Measurements from ENCODE around the gene CD300LD. TPM values are rescaled to one million over a fixed set of nuclear protein-coding genes. Genes with fewer than 3 reads are reported as not detected.
A peak's percentile ranks its signal among the peaks of the same experiment; 100 is the strongest.
"Not testable (repeated sequence)": the region's sequence is repeated elsewhere in the genome, so short reads cannot be mapped to it uniquely, and the experiment has no call there.

CD300LD gene
- not detected for total RNA-seq

DNA sequence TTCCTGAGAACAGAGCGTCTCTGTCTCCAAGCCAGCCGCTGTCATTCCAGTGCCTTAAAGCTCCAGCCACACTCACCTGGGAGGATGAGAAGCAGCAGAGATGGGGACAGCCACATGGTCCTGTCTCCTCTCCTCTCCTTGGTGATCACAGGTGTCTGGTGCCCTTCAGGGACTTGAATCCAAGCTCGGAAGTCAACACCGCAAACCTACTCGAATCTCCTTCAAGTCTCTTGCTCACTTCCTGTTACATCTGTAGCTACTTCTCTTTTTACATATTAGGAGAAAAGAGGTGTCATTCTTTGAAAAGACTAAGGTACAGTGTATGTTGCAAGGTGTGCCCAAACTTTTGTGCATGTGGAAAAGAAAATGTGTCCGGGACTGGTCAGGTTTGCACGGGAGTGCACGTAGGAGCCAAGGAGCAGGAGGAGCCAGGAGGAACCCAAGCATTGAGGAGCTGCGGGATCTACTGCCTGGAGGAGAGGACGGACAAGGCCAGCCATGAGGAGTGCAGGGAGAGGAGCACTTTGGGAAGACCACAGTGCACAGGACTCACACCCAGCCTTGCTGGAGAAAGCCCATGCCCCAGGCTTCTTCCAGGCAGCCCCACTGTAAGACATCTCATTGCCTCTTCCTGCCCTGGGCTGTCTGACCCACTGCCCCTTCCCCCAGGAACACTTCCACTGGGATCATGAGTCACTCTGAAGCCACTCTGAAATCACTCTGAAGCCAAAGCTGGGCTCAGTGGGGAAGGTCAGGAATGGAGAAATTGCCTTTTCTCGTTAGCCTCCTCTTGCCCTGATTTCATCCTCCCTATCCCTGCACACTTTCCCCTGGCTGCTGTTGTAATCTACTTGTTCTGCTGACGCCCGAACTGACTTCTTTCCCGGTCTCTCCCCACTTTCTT, at the start of gene CD300LD:
TSS of gene CD300LD (minus strand) at position 197 of the 904 bp plus-strand sequence. CDS start at position 116, 81 bp downstream.
- H3K27me3 ChIP-seq: no peaks in the 10 kb centered on the region

DNA sequence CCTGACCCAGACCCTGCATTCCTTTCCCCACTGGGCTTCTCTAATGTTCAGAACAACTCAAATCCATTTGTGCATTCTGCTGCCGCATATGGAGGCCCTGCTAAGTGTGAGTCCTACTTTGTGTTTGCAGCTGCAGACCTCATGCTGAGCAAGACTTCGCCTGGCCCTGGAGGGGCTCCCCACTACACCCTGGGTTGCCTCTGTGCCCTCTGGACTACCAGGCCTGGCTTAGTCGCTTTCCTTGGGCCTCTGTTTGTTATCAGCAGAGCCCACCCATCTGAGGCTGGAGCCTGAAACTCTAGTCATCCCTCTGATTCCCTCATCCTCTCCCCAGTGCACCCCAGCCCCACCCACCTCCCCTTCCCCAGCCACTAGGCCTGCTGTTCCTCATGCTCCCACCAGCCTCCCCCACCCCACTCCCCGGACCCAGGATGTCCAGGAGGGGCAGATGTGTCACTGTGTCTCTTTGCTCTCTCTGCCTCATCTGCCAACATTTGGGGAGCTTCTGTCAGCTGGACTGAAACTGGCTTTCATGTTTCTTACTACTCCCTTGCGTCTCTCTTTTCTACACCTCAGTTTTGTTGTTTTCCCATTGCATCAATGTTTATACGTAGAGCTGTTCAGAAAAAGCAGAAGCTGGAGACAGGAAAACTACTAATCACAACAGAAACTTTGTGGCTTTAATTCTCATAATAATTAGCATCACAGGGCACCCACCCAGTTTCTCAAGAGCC, 49.3 kb upstream of the CD300LD start:
- Histone ChIP-seq H3K36me3 (no peaks in the 10 kb centered on the region), H3K27ac (peak overlapping the region in 1 of 4 donors; percentile 26), H3K27me3 (no peaks in the 10 kb centered on the region), H3K9me3 (no peaks in the 10 kb centered on the region), H3K4me1 (peaks cover 0 to 16% (median 2%) of the 10 kb centered on the region in 4 donors), H3K4me3 (no peak overlapping the region)
- DNase-seq: no peak
- TF ChIP-seq, protein P1, sequence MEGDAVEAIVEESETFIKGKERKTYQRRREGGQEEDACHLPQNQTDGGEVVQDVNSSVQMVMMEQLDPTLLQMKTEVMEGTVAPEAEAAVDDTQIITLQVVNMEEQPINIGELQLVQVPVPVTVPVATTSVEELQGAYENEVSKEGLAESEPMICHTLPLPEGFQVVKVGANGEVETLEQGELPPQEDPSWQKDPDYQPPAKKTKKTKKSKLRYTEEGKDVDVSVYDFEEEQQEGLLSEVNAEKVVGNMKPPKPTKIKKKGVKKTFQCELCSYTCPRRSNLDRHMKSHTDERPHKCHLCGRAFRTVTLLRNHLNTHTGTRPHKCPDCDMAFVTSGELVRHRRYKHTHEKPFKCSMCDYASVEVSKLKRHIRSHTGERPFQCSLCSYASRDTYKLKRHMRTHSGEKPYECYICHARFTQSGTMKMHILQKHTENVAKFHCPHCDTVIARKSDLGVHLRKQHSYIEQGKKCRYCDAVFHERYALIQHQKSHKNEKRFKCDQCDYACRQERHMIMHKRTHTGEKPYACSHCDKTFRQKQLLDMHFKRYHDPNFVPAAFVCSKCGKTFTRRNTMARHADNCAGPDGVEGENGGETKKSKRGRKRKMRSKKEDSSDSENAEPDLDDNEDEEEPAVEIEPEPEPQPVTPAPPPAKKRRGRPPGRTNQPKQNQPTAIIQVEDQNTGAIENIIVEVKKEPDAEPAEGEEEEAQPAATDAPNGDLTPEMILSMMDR (IDR thresholded peaks at IDR 0.05): no peak
- TF ChIP-seq POLR2A (IDR thresholded peaks at IDR 0.05): no peak

More for the DNA sequence above, at the start of gene CD300LD:
- Histone ChIP-seq H3K27ac (no peak within 1 kb of the TSS), H3K36me3 (no peaks in the 10 kb centered on the region), H3K4me1 (no peaks in the 10 kb centered on the region), H3K4me3 (no peak within 1 kb of the TSS), H3K9me3 (no peaks in the 10 kb centered on the region)
- TF ChIP-seq POLR2A (IDR thresholded peaks at IDR 0.05): no peak
- TF ChIP-seq, protein P1 (IDR thresholded peaks at IDR 0.05): no peak
- DNase-seq: peak in 1 of 3 donors; percentile 23

DNA sequence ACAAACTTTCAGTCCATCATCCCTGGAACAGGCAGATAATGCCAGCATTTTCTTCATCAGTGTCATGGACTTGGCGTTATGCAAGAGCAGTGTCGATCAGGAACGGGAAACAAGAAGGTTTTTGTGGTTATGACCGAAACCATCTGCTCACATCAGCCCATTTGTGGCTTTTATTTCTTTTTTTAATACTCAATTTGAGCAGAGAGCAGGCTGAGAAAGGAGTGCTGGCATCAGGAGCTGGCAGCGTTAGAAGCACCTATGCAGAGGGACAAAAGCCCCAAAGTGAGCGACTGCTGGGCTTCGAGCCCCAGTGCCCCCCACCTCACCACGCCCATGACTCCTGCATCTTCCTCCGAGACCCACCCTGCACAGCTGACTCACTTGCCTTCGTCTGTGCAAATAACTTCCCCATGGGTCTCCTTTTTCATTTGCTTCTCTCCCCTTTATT, 47.6 kb upstream of the CD300LD start:
- Histone ChIP-seq H3K9me3 (no peaks in the 10 kb centered on the region), H3K27me3 (no peaks in the 10 kb centered on the region), H3K36me3 (no peaks in the 10 kb centered on the region), H3K4me1 (peaks cover 0 to 16% (median 2%) of the 10 kb centered on the region in 4 donors), H3K27ac (peak overlapping the region in 1 of 4 donors; percentile 46), H3K4me3 (no peak overlapping the region)
- peak in 1 of 3 donors; percentile 22 for DNase-seq
- TF ChIP-seq, protein P1 (IDR thresholded peaks at IDR 0.05): no peak
- no peak for TF ChIP-seq POLR2A (IDR thresholded peaks at IDR 0.05)

- TF ChIP-seq POLR2A (IDR thresholded peaks at IDR 0.05): no peak
- TF ChIP-seq, protein P1 (IDR thresholded peaks at IDR 0.05): no peak
- Histone ChIP-seq H3K4me3 (no peak overlapping the region), H3K4me1 (peaks cover 0 to 16% (median 2%) of the 10 kb centered on the region in 4 donors), H3K27me3 (no peaks in the 10 kb centered on the region), H3K36me3 (no peaks in the 10 kb centered on the region), H3K27ac (no peak overlapping the region), H3K9me3 (no peaks in the 10 kb centered on the region)
- no peak for DNase-seq
These were observed 45.8 kb upstream of the CD300LD start for GRCh38 chr17:74637926-74638325.

- no peak overlapping the region for H3K4me3 ChIP-seq
- DNase-seq: no peak
- H3K9me3 ChIP-seq: no peaks in the 10 kb centered on the region
- H3K36me3 ChIP-seq: no peaks in the 10 kb centered on the region
- TF ChIP-seq, protein P1 (IDR thresholded peaks at IDR 0.05): no peak
- no peak for TF ChIP-seq POLR2A (IDR thresholded peaks at IDR 0.05)
- H3K27ac ChIP-seq: no peak overlapping the region
- no peaks in the 10 kb centered on the region for H3K27me3 ChIP-seq
- peaks cover 0 to 11% (median 3%) of the 10 kb centered on the region in 4 donors for H3K4me1 ChIP-seq
These were observed 45.2 kb upstream of the CD300LD start for GRCh38 chr17:74637265-74637664.

DNA sequence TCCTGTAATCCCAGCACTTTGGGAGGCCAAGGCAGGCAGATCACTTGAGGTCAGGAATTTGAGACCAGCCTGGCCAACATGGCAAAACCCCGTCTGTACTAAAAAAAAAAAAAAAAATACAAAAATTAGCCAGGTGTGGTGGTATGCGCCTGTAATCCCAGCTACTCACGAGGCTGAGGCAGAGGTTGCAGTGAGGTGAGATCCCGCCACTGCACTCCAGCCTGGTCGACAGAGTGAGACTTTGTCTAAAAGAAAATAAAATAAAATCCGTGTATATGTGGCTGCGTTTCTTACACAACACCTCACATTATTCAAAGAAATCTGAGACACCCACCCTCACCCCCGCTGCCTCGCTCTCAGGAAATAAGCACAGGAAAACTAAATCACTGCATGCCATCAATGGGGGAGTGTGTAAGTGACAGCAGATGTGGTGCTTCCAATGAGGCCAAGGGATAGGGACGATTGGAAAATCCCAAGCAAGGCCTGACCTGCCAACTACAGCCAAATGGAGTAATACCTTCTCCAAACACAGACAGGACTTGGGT, 44.5 kb upstream of the CD300LD start:
- not testable (repeated sequence) for H3K4me1 ChIP-seq, H3K4me3 ChIP-seq, H3K27me3 ChIP-seq, H3K36me3 ChIP-seq, H3K9me3 ChIP-seq, H3K27ac ChIP-seq, DNase-seq

All from Peyer's patch (tissue), 4 donors.